Kidney (tissue), 14 donors: ENCODE results near the gene PGA3. TPM values are rescaled to one million over a fixed set of nuclear protein-coding genes. Genes with fewer than 3 reads are reported as not detected.
"Not testable (repeated sequence)": the region's sequence is repeated elsewhere in the genome, so short reads cannot be mapped to it uniquely, and the experiment has no call there.

Source experiments
- DNase-seq, 5 donors: peaks; one replicate each; pipeline ENCODE4 v3.0.0-alpha.2; 2013 to 2020
- FAIRE-seq: peaks from 2 replicates; lab custom pipeline; 2012; peaks lifted over from hg19 to GRCh38; lab: Jason Lieb, UNC
- H3K27ac ChIP-seq, 2 donors: one replicate each; pipeline ENCODE4 v1.7.0; 2013; ENCODE audit warnings: low read depth in 2 of 2, low read length in 2 of 2, inconsistent platforms in 1 of 2
- H3K27me3 ChIP-seq: one replicate; pipeline ENCODE4 v1.7.1; 2013; ENCODE audit warnings: low read length, inconsistent platforms; ENCODE audit not compliant: control insufficient read depth, insufficient read depth
- H3K36me3 ChIP-seq, 3 donors: one replicate each; pipeline versions ENCODE4 v1.7.0 to v1.7.1; 2013; ENCODE audit warnings: low read length in 3 of 3, control low read depth in 1 of 3, inconsistent platforms in 1 of 3; ENCODE audit not compliant: insufficient read depth in 3 of 3, control insufficient read depth in 2 of 3
- H3K4me1 ChIP-seq, 3 donors: one replicate each; pipeline versions ENCODE4 v1.7.0 to v1.7.1; 2013; ENCODE audit warnings: low read length in 3 of 3, inconsistent platforms in 1 of 3, low read depth in 1 of 3; ENCODE audit not compliant: control insufficient read depth in 2 of 3, insufficient read depth in 2 of 3
- H3K4me3 ChIP-seq, 3 donors: one replicate each; pipeline versions ENCODE4 v1.7.0 to v1.8.1; 2013; ENCODE audit warnings: low read length in 3 of 3, control low read depth in 1 of 3, inconsistent platforms in 1 of 3
- H3K9ac ChIP-seq, 3 donors: one replicate each; pipeline versions ENCODE4 v1.7.0 to v1.7.1; 2013; ENCODE audit warnings: low read length in 3 of 3, control low read depth in 1 of 3, inconsistent platforms in 1 of 3
- H3K9me3 ChIP-seq, 3 donors: one replicate each; pipeline versions ENCODE4 v1.7.0 to v1.7.1; 2013; ENCODE audit warnings: low read length in 3 of 3, control low read depth in 1 of 3, inconsistent platforms in 1 of 3; ENCODE audit not compliant: control insufficient read depth in 2 of 3, insufficient read depth in 1 of 3
- CTCF ChIP-seq: IDR thresholded peaks from 3 replicates; pipeline ENCODE4 v1.5.1; 2012; ENCODE audit warnings: mild to moderate bottlenecking, moderate library complexity, borderline replicate concordance; ENCODE audit not compliant: insufficient read depth; ENCODE audit errors: extremely low read depth
- intact Hi-C: fragments of 100-400 bp; cut with DNase I; formaldehyde crosslinking; loops from one replicate; pipeline ENCODE4 v1.11.1; 2022
- polyA plus RNA-seq: library from polyadenylated mRNA; stranded (reverse); fragments of 350-450 nt; fragmentation: Illumina TruSeq; extraction: RNeasy Lipid Tissue Mini Kit (QIAGEN cat#74804); gene quantifications from one replicate; pipeline ENCODE4 v1.2.3, GENCODE V29; 2014; ENCODE audit warnings: low read depth, low replicate concordance; ENCODE audit not compliant: insufficient read depth
- total RNA-seq: library from RNA; stranded (reverse); fragmentation: NEBNext Ultra II Directional; extraction: Animal tissue kit (Norgen Biotek cat#: 25700); gene quantifications from one replicate; pipeline ENCODE4 v1.2.1, GENCODE V29; 2021
- donor health status: control.
- donor health status: control.
- donor health status: control.
- donor health status: control.
- donor health status: control.
- donor health status: DM: yes; HTN: yes; CAD: no.
- donor health status: Normal renal cell carcinoma (clear cell type).

PGA3 gene
- total and polyA plus RNA-seq, 2 donors from 2014 or later = 0.54 TPM; not detected in 1

- H3K9ac ChIP-seq = no peak overlapping the region
- H3K27me3 ChIP-seq = no peaks in the 10 kb centered on the region
- DNase-seq = no peak
- H3K9me3 ChIP-seq = no peaks in the 10 kb centered on the region
- no peak for FAIRE-seq
- intact Hi-C loops = no loop called here
- H3K36me3 ChIP-seq = no peaks in the 10 kb centered on the region
- no peak overlapping the region for H3K4me3 ChIP-seq
- TF ChIP-seq CTCF = no peak
- H3K27ac ChIP-seq = peak overlapping the region in 1 of 2 donors; percentile 5
- peaks cover 4 to 16% (median 12%) of the 10 kb centered on the region in 3 donors for H3K4me1 ChIP-seq
Measured at GRCh38 chr11:61164606-61165424, 38.5 kb upstream of the PGA3 start.

- FAIRE-seq, H3K36me3 ChIP-seq, intact Hi-C loops, H3K27ac ChIP-seq, DNase-seq, H3K4me3 ChIP-seq, H3K4me1 ChIP-seq, H3K9me3 ChIP-seq, H3K27me3 ChIP-seq, H3K9ac ChIP-seq: not testable (repeated sequence)
Measured at GRCh38 chr11:61165785-61166184, 37.5 kb upstream of the PGA3 start.

GRCh38 chr11:61166331-61166730, 37.0 kb upstream of the PGA3 start:
- DNase-seq, H3K4me3 ChIP-seq, H3K36me3 ChIP-seq, H3K4me1 ChIP-seq, H3K9ac ChIP-seq, H3K9me3 ChIP-seq, FAIRE-seq, H3K27me3 ChIP-seq, intact Hi-C loops, H3K27ac ChIP-seq: not testable (repeated sequence)

GRCh38 chr11:61168042-61168688, 35.1 kb upstream of the PGA3 start:
- no peak overlapping the region for H3K4me3 ChIP-seq
- H3K9ac ChIP-seq = no peak overlapping the region
- H3K27me3 ChIP-seq = no peaks in the 10 kb centered on the region
- H3K36me3 ChIP-seq = no peaks in the 10 kb centered on the region
- no peak for TF ChIP-seq CTCF
- no peak overlapping the region for H3K27ac ChIP-seq
- DNase-seq (no peak), FAIRE-seq (no peak)
- no peaks in the 10 kb centered on the region for H3K9me3 ChIP-seq
- no peaks in the 10 kb centered on the region for H3K4me1 ChIP-seq
- intact Hi-C loops = no loop called here
